NOMO-1 treated with dmso at 0.1 percent for 144 hours (cell line): ENCODE measurements around the gene CENPVL2.
"Not testable (repeated sequence)": the region's sequence is repeated elsewhere in the genome, so short reads cannot be mapped to it uniquely, and the experiment has no call there.

Experiments used
- DNase-seq: peaks from one replicate; lab custom pipeline; 2025; ENCODE audit not compliant: unreplicated experiment; lab: John Stamatoyannopoulos, UW

Gene CENPVL2

DNA sequence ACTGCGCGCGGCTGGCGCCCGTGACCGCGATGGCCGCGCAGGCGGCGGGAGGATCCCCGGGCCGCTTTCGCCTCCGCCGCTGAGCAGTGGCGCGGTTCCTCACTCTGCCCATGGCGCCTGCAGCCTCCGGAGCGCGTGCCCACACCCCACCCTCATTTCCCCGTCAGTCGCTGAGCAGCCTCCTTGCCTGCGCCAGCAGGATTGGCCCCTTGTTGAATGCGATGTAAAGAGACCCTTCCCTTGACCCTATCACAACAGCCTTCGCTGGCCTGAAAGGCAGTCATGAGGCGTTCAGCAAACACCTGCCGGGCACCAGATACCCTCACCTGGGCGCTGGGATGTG is at the start of gene CENPVL2:
Gene CENPVL2 (minus strand): TSS at position 112 of the 343 bp plus-strand sequence. CDS start 0 bp downstream, at position 112.
- DNase-seq = not testable (repeated sequence)

DNA sequence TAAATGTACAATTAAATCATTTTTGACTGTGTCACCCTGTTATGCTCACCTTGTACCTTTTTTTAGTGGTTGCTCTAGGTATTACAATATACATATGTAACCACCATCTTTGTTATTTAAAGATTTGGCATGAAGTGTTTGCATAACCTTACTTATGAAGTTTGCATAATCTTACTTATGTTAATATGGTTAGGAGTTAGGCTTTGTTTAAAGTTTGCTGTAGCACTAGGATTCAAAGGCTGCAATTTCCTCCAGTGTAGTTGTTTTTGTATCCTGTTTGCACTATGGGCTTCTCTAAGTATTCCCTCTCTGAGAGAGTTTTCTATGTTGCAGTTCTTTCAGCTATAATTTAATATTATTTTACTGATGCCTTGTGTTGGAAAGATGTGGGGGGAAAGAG is 45.6 kb upstream of the CENPVL2 start:
- DNase-seq = no peak

DNA sequence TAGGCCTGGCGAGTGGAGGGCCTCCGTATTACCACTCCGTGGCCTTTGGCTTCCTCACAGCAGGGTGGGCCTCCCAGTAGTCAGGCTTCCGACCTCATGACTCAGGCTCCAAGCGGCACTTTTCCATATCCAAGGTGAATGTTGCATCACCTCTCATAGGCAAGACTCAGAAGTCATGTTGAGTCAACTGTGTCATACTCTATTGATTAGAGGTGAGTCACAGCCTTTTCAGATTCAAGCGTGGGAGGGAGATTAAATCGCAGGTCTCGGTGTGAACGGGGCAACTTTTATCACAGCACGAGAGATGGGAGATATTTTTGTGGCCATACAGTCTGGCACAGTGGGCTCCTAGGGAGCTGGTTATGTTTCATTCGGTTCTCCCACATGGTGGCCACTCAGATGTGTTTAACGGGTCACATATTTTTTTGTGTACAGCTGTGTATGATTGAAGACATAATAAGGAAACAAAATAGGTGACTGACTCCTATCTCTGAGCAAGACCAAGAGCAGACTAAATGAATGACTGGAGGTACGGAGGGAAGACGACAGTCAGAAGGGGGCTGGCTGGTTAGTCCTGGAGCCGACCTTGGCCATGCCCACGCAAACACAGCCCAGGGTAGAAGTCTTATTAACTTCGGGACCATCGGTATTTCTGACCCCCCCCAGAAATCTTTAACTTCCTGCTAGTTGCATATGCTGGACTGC is 30.5 kb upstream of the CENPVL2 start:
- not testable (repeated sequence) for DNase-seq

DNA sequence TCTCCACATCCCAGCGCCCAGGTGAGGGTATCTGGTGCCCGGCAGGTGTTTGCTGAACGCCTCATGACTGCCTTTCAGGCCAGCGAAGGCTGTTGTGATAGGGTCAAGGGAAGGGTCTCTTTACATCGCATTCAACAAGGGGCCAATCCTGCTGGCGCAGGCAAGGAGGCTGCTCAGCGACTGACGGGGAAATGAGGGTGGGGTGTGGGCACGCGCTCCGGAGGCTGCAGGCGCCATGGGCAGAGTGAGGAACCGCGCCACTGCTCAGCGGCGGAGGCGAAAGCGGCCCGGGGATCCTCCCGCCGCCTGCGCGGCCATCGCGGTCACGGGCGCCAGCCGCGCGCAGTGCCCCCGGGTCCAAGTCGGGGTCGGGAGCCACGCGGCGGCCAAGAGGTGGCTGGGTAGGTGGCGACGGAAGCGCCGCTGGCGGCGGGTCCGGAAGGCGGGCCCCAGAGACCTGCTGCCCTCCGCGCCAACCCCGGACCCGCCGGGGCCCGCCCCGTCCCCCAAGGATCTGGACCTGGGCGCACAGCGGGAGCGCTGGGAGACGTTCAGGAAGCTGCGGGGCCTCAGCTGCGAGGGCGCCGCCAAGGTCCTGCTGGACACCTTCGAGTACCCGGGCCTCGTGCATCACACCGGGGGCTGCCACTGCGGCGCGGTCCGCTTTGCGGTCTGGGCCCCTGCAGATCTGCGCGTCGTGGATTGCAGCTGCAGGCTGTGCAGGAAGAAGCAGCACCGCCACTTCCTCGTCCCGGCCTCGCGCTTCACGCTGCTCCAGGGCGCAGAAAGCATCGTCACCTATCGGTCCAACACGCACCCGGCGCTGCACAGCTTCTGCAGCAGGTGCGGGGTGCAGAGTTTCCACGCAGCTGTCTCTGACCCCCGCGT is 27.9 kb upstream of the CENPVL2 start, which contains the start of gene CENPVL1:
Gene CENPVL1 (plus strand): TSS at position 236 of the 888 bp plus-strand sequence. CDS start 0 bp downstream, at position 236.
- not testable (repeated sequence) for DNase-seq

DNA sequence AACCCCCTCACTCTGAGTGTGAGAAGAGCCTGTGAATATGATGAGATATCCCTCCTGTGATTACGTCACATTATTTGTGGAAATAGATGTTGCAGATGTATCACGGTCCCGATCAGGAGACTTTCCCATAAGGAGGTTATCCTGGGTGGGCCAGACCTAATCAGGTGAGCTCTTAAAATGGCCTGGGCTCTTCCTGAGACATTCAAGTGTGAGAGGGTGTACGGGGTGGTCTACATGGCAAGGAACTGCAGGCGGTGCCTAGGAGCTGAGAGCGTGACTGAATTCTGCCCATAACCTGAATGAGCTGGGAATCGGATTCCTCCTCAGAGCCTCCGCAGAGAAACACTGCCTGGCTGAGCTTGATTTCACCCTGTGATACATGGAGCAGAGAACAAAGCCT is 14.8 kb upstream of the CENPVL2 start:
- DNase-seq = no peak

DNA sequence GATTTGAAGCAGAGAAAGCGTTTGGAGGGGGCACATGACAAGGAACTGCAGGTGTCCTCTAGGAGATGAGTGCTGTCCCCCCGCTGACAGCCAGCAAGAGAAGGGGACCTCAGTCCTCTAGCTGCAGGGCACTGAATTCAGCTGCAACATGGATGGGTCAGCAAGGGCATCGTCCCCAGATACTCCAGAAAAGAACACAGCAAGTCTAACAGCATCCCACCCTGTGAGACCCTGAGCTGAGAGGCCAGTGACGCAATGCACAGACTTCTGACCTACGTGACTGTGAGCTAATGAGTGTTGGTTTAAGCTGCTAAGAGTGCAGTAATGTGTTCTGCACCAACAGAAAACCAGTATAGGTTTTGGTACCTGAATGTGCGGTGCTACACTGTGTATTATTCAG is 11.6 kb upstream of the CENPVL2 start:
- DNase-seq = no peak

DNA sequence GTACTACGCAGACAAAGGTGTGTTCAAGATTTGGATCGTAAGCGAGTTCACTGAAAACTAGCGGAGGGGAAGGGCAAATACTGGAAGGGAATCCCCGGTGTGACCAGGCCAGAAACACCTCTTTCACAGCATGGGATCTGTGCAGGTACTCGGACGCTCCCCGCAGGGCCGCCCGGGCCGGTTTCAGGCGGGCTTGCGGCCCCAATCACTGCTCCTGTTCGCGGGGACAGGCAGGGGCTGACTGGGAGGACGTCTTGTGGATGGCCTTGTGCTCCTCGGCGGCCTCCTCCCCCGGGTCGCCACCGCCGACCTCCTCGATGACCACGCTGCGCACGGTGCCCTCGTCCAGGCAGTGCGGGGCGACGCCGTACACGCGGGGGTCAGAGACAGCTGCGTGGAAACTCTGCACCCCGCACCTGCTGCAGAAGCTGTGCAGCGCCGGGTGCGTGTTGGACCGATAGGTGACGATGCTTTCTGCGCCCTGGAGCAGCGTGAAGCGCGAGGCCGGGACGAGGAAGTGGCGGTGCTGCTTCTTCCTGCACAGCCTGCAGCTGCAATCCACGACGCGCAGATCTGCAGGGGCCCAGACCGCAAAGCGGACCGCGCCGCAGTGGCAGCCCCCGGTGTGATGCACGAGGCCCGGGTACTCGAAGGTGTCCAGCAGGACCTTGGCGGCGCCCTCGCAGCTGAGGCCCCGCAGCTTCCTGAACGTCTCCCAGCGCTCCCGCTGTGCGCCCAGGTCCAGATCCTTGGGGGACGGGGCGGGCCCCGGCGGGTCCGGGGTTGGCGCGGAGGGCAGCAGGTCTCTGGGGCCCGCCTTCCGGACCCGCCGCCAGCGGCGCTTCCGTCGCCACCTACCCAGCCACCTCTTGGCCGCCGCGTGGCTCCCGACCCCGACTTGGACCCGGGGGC is 567 bp downstream of the CENPVL2 start:
- not testable (repeated sequence) for DNase-seq

DNA sequence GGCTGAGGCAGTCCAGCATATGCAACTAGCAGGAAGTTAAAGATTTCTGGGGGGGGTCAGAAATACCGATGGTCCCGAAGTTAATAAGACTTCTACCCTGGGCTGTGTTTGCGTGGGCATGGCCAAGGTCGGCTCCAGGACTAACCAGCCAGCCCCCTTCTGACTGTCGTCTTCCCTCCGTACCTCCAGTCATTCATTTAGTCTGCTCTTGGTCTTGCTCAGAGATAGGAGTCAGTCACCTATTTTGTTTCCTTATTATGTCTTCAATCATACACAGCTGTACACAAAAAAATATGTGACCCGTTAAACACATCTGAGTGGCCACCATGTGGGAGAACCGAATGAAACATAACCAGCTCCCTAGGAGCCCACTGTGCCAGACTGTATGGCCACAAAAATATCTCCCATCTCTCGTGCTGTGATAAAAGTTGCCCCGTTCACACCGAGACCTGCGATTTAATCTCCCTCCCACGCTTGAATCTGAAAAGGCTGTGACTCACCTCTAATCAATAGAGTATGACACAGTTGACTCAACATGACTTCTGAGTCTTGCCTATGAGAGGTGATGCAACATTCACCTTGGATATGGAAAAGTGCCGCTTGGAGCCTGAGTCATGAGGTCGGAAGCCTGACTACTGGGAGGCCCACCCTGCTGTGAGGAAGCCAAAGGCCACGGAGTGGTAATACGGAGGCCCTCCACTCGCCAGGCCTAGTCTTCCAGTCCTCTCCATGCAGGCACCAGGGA is 2.8 kb downstream of the CENPVL2 start:
- not testable (repeated sequence) for DNase-seq

DNA sequence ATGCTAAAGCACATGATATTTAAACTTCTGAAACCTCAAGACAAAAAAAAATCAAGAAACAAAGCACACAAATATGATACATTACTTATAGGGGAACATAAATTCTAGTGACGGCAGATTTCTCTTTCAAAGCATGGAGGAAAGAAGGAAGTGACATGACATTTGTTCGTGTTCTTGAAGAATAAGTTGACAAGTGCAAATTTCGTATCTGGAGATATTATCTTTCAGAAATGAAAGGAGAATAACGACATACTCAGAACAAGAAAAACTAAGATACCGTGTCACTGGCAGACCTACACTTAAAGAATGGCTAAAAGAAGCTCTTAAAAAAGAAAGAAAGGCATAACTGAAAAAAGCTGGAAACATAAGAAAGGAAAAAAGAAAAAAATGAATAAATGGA is 16.6 kb downstream of the CENPVL2 start:
- DNase-seq = no peak

DNA sequence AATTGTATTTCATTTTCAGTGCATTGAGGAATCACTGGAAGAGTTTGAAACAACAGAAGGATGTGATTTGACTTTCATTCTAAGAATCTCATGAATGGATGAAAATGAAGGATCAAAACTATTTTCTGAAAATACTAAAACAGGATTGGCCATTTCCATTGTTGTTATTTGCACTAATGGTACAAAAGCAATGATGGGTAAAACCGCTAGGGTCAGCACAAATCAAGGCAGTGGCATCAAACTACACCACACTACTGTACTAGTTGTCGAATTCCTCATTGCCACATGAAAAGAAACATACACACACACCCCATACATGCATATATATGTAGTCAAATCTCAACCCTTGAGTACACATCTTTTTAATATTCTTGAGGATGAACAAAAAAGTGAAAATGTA is 39.3 kb downstream of the CENPVL2 start:
- DNase-seq = no peak

DNA sequence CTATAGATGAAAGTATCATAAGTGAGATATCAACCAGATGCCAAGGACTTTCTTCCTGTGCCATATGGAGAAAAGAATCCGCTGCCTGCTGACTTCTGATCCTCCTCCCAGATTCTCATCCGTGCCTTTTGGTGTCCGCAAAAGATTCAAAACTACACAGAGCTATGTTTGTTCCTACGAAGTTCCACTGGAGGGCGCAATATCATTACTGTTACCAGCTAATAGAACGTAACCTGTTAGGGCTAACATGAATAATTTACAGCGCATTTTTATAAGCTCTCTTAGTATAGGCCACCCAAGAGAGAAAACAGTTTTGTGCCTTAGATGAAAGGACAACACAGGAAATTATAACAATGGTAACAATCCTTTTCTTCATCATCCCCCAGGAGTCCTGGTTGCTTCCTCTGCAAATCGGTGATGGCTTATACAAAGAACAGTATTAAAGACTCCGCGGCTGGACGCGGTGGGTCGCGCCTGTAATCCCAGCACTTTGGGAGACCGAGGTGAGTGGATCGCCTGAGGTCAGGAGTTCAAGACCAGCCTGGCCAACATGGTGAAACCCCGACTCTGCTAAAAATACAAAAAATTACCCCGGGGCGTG is 41.1 kb downstream of the CENPVL2 start:
- no peak for DNase-seq

DNA sequence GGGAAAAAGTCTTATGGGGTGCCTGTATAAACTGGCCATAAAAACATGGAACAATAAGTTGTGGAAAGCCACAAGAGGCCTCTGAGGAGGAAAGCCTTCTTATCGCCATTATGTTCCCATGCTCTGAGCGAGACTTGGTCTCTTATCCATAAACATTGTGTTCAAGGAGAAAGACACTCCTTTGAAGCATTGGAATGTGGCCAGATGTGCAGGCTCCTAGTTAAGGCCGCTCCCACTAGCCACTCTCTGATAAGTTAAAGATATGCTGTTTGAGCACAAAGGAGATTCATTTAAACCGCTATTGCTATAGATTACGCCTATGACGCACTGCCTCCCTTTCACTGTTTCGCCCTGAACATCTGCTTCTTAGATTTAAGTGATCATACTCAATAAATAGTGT is 46.1 kb downstream of the CENPVL2 start:
- not testable (repeated sequence) for DNase-seq
